Natural killer cell (primary cell): ENCODE measurements around the gene UBE3B. TPM values are rescaled to one million over a fixed set of nuclear protein-coding genes. Genes with fewer than 3 reads are reported as not detected.

Experiments
- ATAC-seq, 3 donors: fragments of 150-1000 bp in 2 of 3; fragments of 200-7000 bp in 1 of 3; cut with Tn5 transposase; 1 replicate in 1 of 3; 2 replicates in 2 of 3; pipeline ENCODE4 v1.10.0; 2021; ENCODE audit warnings: mild to moderate bottlenecking in 2 of 3, moderate library complexity in 2 of 3
- DNase-seq, 2 donors: peaks; one replicate each; pipeline versions ENCODE4 v3.0.0 to v3.0.0-alpha.2; 2013 to 2021; ENCODE audit warnings: mixed read lengths in 1 of 2
- H3K27ac ChIP-seq: one replicate; pipeline ENCODE4 v1.5.1; 2013; ENCODE audit warnings: mild to moderate bottlenecking, low read length
- H3K27me3 ChIP-seq: one replicate; pipeline ENCODE4 v1.6.1; 2013; ENCODE audit warnings: low read length; ENCODE audit not compliant: control insufficient read depth, insufficient read depth
- H3K36me3 ChIP-seq: one replicate; pipeline ENCODE4 v1.6.1; 2013; ENCODE audit warnings: low read length; ENCODE audit not compliant: control insufficient read depth, insufficient read depth
- H3K4me1 ChIP-seq: one replicate; pipeline ENCODE4 v1.6.1; 2013; ENCODE audit warnings: low read length; ENCODE audit not compliant: control insufficient read depth, insufficient read depth
- H3K4me3 ChIP-seq: one replicate; pipeline ENCODE4 v1.5.1; 2013; ENCODE audit warnings: low read length
- H3K9me3 ChIP-seq: one replicate; pipeline ENCODE4 v1.6.1; 2013; ENCODE audit warnings: low read length; ENCODE audit not compliant: control insufficient read depth, insufficient read depth
- H3K27ac Mint-ChIP-seq, 2 donors: one replicate each; pipeline ENCODE4 v1.8.0; 2022; ENCODE audit warnings: mild to moderate bottlenecking in 2 of 2, mixed read lengths in 2 of 2, moderate library complexity in 1 of 2
- H3K27me3 Mint-ChIP-seq, 2 donors: one replicate each; pipeline ENCODE4 v1.8.0; 2022; ENCODE audit warnings: low read depth in 2 of 2, mixed read lengths in 2 of 2
- H3K36me3 Mint-ChIP-seq: one replicate; pipeline ENCODE4 v1.8.0; 2022; ENCODE audit warnings: mixed read lengths
- H3K4me1 Mint-ChIP-seq, 2 donors: one replicate each; pipeline ENCODE4 v1.8.0; 2022; ENCODE audit warnings: mixed read lengths in 2 of 2
- H3K4me3 Mint-ChIP-seq: one replicate; pipeline ENCODE4 v1.8.0; 2022; ENCODE audit warnings: mild to moderate bottlenecking, moderate library complexity, mixed read lengths
- H3K9me3 Mint-ChIP-seq, 2 donors: one replicate each; pipeline ENCODE4 v1.8.0; 2022; ENCODE audit warnings: mixed read lengths in 2 of 2
- WGBS: methylation state at CpG from one replicate; pipeline ENCODE4 v1.1.7; 2013; ENCODE audit warnings: missing lambda C conversion rate; ENCODE audit not compliant: insufficient coverage; 5-methylcytosine and 5-hydroxymethylcytosine counted together
- intact Hi-C: fragments of 100-400 bp; cut with micrococcal nuclease; formaldehyde crosslinking; loops from one replicate; pipeline ENCODE4 v1.14.2; 2022
- total RNA-seq, 4 donors: library from RNA; stranded (reverse); fragments of 120-200 nt in 1 of 4; gene quantifications; one replicate each; pipeline versions ENCODE4 v1.2.3 to v1.2.4, GENCODE V29; 2013 to 2022
- TF ChIP-seq, protein P1 (sequence below): fragments of 200-600 bp; IDR thresholded peaks from one replicate; pipeline ENCODE4 v1.8.0; 2022; ENCODE audit warnings: antibody characterized with exemption

UBE3B gene
- total RNA-seq, 3 donors from 2014 or later (not counting 1 experiment from before 2014, with no cell fraction given) = 32.2 to 46.7 (median 39.5) TPM

DNA sequence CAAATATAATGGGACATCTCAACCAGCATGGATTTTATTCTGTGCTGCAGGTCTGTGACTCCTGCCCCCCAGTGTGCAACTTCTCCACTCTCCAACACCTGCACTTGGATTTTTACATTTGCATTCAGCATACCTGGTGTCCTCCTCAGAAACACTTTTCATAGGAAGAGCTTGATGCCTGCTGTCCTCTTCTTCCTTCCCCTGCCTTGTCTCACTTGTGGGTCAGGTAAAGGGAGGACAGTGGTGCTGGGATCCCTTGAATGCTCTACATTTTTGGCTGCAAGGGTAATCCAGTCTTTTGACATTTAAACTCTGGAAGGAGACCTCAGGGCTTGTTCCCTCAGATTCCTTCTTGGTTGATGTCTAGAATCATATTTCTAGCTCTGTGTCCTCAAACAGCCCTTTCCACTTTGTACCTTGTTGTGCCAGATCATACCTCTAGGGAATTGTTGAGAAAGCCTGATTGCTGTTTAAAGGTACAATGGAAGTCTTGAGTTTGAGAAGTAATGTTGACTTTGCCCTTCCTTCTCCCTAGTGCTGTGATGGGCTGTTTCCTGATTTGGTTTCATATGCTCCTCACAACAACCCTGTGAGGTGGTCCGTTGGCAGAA lies 12.6 kb downstream of the UBE3B start:
- no peak overlapping the region for H3K27ac ChIP-seq
- Mint-ChIP-seq H3K36me3 (peaks cover 25% of the 10 kb centered on the region), H3K4me3 (no peak overlapping the region), H3K27ac (no peak overlapping the region), H3K27me3 (no peaks in the 10 kb centered on the region), H3K9me3 (no peaks in the 10 kb centered on the region), H3K4me1 (peaks cover 10% of the 10 kb centered on the region in 2 donors)
- peaks cover 67% of the 10 kb centered on the region for H3K36me3 ChIP-seq
- TF ChIP-seq, protein P1, sequence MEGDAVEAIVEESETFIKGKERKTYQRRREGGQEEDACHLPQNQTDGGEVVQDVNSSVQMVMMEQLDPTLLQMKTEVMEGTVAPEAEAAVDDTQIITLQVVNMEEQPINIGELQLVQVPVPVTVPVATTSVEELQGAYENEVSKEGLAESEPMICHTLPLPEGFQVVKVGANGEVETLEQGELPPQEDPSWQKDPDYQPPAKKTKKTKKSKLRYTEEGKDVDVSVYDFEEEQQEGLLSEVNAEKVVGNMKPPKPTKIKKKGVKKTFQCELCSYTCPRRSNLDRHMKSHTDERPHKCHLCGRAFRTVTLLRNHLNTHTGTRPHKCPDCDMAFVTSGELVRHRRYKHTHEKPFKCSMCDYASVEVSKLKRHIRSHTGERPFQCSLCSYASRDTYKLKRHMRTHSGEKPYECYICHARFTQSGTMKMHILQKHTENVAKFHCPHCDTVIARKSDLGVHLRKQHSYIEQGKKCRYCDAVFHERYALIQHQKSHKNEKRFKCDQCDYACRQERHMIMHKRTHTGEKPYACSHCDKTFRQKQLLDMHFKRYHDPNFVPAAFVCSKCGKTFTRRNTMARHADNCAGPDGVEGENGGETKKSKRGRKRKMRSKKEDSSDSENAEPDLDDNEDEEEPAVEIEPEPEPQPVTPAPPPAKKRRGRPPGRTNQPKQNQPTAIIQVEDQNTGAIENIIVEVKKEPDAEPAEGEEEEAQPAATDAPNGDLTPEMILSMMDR = no peak
- intact Hi-C loops = no loop called here
- WGBS = no CpG with 5 or more reads among the region's 1 CpG
- no peaks in the 10 kb centered on the region for H3K9me3 ChIP-seq
- ATAC-seq = no peak
- H3K4me1 ChIP-seq = no peaks in the 10 kb centered on the region
- DNase-seq = no peak
- H3K27me3 ChIP-seq = no peaks in the 10 kb centered on the region
- no peak overlapping the region for H3K4me3 ChIP-seq

DNA sequence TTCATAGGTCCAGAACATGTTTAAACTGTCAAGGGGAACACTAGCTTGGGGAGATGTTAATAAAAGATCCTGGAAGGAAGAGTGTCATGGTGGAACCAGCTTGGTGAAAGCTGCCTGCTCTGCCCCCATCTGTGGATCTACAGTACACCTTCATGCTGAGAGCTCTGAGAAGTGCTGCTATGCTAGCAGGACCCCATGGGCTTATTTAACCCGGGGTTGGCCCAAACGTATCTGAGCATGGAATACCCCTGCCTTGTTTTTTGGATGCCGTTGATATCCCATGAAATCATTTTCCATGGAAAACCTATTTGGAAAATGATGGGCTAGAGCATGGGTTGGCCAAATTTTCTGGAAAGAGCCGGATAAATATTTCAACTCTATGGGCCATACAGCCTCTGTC lies 14.2 kb downstream of the UBE3B start:
- ATAC-seq (no peak), DNase-seq (no peak)
- Mint-ChIP-seq H3K4me1 (peaks cover 24 to 26% of the 10 kb centered on the region in 2 donors), H3K9me3 (no peaks in the 10 kb centered on the region), H3K4me3 (no peak overlapping the region), H3K27me3 (no peaks in the 10 kb centered on the region), H3K36me3 (peaks cover 25% of the 10 kb centered on the region), H3K27ac (no peak overlapping the region)
- Histone ChIP-seq H3K36me3 (peaks cover 51% of the 10 kb centered on the region), H3K4me3 (no peak overlapping the region), H3K9me3 (no peaks in the 10 kb centered on the region), H3K27ac (no peak overlapping the region), H3K4me1 (peaks cover 7% of the 10 kb centered on the region), H3K27me3 (no peaks in the 10 kb centered on the region)
- TF ChIP-seq, protein P1 = no peak
- intact Hi-C loops = no loop called here
- 95% methylated on average over 4 of the region's 4 CpGs for WGBS

GRCh38 chr12:109492371-109492770 lies 14.9 kb downstream of the UBE3B start:
- ATAC-seq = no peak
- Histone ChIP-seq H3K36me3 (peaks cover 45% of the 10 kb centered on the region), H3K27ac (no peak overlapping the region), H3K4me3 (no peak overlapping the region), H3K4me1 (peaks cover 7% of the 10 kb centered on the region), H3K9me3 (no peaks in the 10 kb centered on the region), H3K27me3 (no peaks in the 10 kb centered on the region)
- Mint-ChIP-seq H3K27ac (no peak overlapping the region), H3K27me3 (no peaks in the 10 kb centered on the region), H3K4me1 (peaks cover 24 to 27% of the 10 kb centered on the region in 2 donors), H3K36me3 (peaks cover 26% of the 10 kb centered on the region), H3K4me3 (no peak overlapping the region), H3K9me3 (no peaks in the 10 kb centered on the region)
- WGBS = 99% methylated on average over 3 of the region's 5 CpGs
- DNase-seq = no peak
- TF ChIP-seq, protein P1 = no peak
- intact Hi-C loops = no loop called here

DNA sequence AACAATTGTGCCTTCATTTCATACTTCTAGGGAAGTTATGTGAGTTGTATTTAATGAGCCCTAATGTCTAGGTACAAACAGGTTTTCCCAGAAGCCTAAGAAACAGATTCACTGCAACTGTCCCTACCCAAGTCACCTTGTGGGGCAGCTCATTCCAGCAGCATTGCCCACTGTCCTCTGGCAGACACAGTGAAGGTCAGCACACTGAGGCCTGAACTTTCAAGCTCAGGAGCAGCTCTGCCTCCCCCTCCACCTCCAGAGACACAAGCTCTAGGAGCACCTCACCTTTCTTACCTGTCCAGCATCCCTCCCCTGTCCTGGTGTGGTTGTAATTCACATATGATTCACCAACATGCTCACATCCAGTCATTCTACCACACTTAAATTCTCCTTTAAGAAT lies 15.7 kb downstream of the UBE3B start:
- H3K27ac ChIP-seq = no peak overlapping the region
- no peaks in the 10 kb centered on the region for H3K9me3 Mint-ChIP-seq
- H3K4me3 Mint-ChIP-seq = no peak overlapping the region
- H3K27me3 ChIP-seq = no peaks in the 10 kb centered on the region
- H3K4me3 ChIP-seq = no peak overlapping the region
- intact Hi-C loops = no loop called here
- peaks cover 7% of the 10 kb centered on the region for H3K4me1 ChIP-seq
- peaks cover 33% of the 10 kb centered on the region for H3K36me3 Mint-ChIP-seq
- DNase-seq (no peak), ATAC-seq (no peak)
- no peaks in the 10 kb centered on the region for H3K27me3 Mint-ChIP-seq
- peaks cover 24 to 34% of the 10 kb centered on the region in 2 donors for H3K4me1 Mint-ChIP-seq
- TF ChIP-seq, protein P1 = no peak
- peak overlapping the region in 1 of 2 donors; percentile 19 for H3K27ac Mint-ChIP-seq
- no peaks in the 10 kb centered on the region for H3K9me3 ChIP-seq
- peaks cover 44% of the 10 kb centered on the region for H3K36me3 ChIP-seq
